Islet precursor cell (in vitro differentiated cells): Measurements from ENCODE around the gene FOXL2.
A peak's percentile ranks its signal among the peaks of the same experiment; 100 is the strongest.

Experiments
- DNase-seq: peaks from one replicate; pipeline ENCODE4 v3.0.0-alpha.2; 2018

FOXL2 gene

GRCh38 chr3:138944929-138945708 is 1.8 kb downstream of the FOXL2 start:
- peak; percentile 80 for DNase-seq

- DNase-seq: no peak
Observed at GRCh38 chr3:138944654-138944928, 2.3 kb downstream of the FOXL2 start.

GRCh38 chr3:138943724-138944653 is 2.9 kb downstream of the FOXL2 start:
- no peak for DNase-seq

GRCh38 chr3:138942861-138943623 is 3.9 kb downstream of the FOXL2 start:
- DNase-seq: no peak

GRCh38 chr3:138942271-138942670 is 4.7 kb downstream of the FOXL2 start:
- DNase-seq: no peak

- DNase-seq: peak; percentile 87
Observed at GRCh38 chr3:138941259-138941885, 5.6 kb downstream of the FOXL2 start.

- peak; percentile 47 for DNase-seq
Observed at GRCh38 chr3:138940446-138940845, 6.5 kb downstream of the FOXL2 start.

- DNase-seq: peak; percentile 47
Observed at GRCh38 chr3:138939561-138940241, 7.2 kb downstream of the FOXL2 start.

GRCh38 chr3:138938877-138939560 is 7.9 kb downstream of the FOXL2 start:
- no peak for DNase-seq

- DNase-seq: no peak
Observed at GRCh38 chr3:138938056-138938876, 8.7 kb downstream of the FOXL2 start.

- DNase-seq: no peak
Observed at GRCh38 chr3:138937690-138938055, 9.3 kb downstream of the FOXL2 start.

GRCh38 chr3:138936741-138937689 is 9.9 kb downstream of the FOXL2 start:
- no peak for DNase-seq

GRCh38 chr3:138935863-138936740 is 10.8 kb downstream of the FOXL2 start:
- DNase-seq: peak; percentile 85

GRCh38 chr3:138935505-138935862 is 11.5 kb downstream of the FOXL2 start:
- no peak for DNase-seq

GRCh38 chr3:138933981-138934691 is 12.8 kb downstream of the FOXL2 start:
- DNase-seq: no peak

GRCh38 chr3:138933068-138933668 is 13.8 kb downstream of the FOXL2 start:
- DNase-seq: no peak

GRCh38 chr3:138928727-138929372 is 18.1 kb downstream of the FOXL2 start:
- no peak for DNase-seq
